ENCODE data around the gene TMPRSS4. TPM values are rescaled to one million over a fixed set of nuclear protein-coding genes. Genes with fewer than 3 reads are reported as not detected.

The TMPRSS4 gene
- total and polyA plus RNA-seq, 9 of the 15 experiments (the other 6 are each of a cell fraction or from before 2014, with no cell fraction given), result 4.0 to 10.0 (median 5.6) TPM

GRCh38 chr11:118102721-118103261, 25.9 kb downstream of the TMPRSS4 start (continued):
- TF ChIP-seq RBBP5 (IDR thresholded peaks at IDR 0.05; ENCODE audit: borderline replicate concordance, insufficient read depth, low read length, poor library complexity, severe bottlenecking), result peak; percentile 19
- no peak for TF ChIP-seq SMARCA5 (IDR thresholded peaks at IDR 0.05)
- no peak for TF ChIP-seq GTF2F1 (IDR thresholded peaks at IDR 0.05; ENCODE audit: low read depth, low read length)
- no peak for TF ChIP-seq IRF1 (CRISPR knock-in tag; IDR thresholded peaks at IDR 0.05; ENCODE audit: borderline replicate concordance)
- TF ChIP-seq NR2C2 (CRISPR knock-in tag; IDR thresholded peaks at IDR 0.05), result no peak; the same call in 1 of the 2 replicates
- peak; percentile 60 for TF ChIP-seq NR2C2 (tag; IDR thresholded peaks at IDR 0.05)
- TF ChIP-seq GTF3C2 (IDR thresholded peaks at IDR 0.05; ENCODE audit: borderline replicate concordance, extremely low read depth, insufficient read length), result no peak
- no peak for TF ChIP-seq ZNF324 (CRISPR knock-in tag; IDR thresholded peaks at IDR 0.05)
- no peak for TF ChIP-seq PML (IDR thresholded peaks at IDR 0.05; ENCODE audit: low read length)
- no peak for TF ChIP-seq FOSL1 (tag; conservative IDR thresholded peaks at IDR 0.05)
- TF ChIP-seq TFAM (CRISPR knock-in tag; conservative IDR thresholded peaks at IDR 0.05), result no peak
- TF ChIP-seq SREBF2 (CRISPR knock-in tag; IDR thresholded peaks at IDR 0.05), result no peak
- TF ChIP-seq L3MBTL2 (IDR thresholded peaks at IDR 0.05), result peak; percentile 34
- TF ChIP-seq ZNF740 (CRISPR knock-in tag; IDR thresholded peaks at IDR 0.05), result no peak
- no peak for TF ChIP-seq ZNF740 (tag; IDR thresholded peaks at IDR 0.05)
- TF ChIP-seq NFE2 (IDR thresholded peaks at IDR 0.05; ENCODE audit: low read depth), result no peak
- no peak; a peak in 1 of 6 replicates for TF ChIP-seq ZBTB11 (CRISPR knock-in tag; IDR thresholded peaks at IDR 0.05)
- no peak for TF ChIP-seq FOXK1 (CRISPR knock-in tag; IDR thresholded peaks at IDR 0.05; ENCODE audit: borderline replicate concordance)
- peak; percentile 70; the same call in 1 of the 2 replicates for TF ChIP-seq NFRKB (IDR thresholded peaks at IDR 0.05; ENCODE audit: low read depth)
